CD14-positive monocyte (primary cell): ENCODE results near the gene TRPM7. TPM values are rescaled to one million over a fixed set of nuclear protein-coding genes. Genes with fewer than 3 reads are reported as not detected.

Source experiments
- DNase-seq, 3 donors: peaks; one replicate each; pipeline ENCODE4 v3.0.0-alpha.2; 2011 to 2022
- H2AFZ ChIP-seq: 2 replicates; pipeline ENCODE4 v1.6.0; 2012; ENCODE audit warnings: mild to moderate bottlenecking, low read depth, low read length, inconsistent platforms; ENCODE audit not compliant: insufficient read depth, poor library complexity, severe bottlenecking
- H3K27ac ChIP-seq, 2 donors: 1 replicate in 1 of 2; 2 replicates in 1 of 2; pipeline ENCODE4 v1.5.1; 2012 to 2013; ENCODE audit warnings: low read length in 2 of 2, control low read depth in 1 of 2, inconsistent platforms in 1 of 2, low read depth in 1 of 2, mild to moderate bottlenecking in 1 of 2
- H3K27me3 ChIP-seq, 2 donors: one replicate each; pipeline versions ENCODE4 v1.6.0 to v1.6.1; 2011 to 2013; ENCODE audit warnings: low read length in 2 of 2; ENCODE audit not compliant: control insufficient read depth in 2 of 2, insufficient read depth in 2 of 2
- H3K36me3 ChIP-seq, 2 donors: replicated peaks in 1 of 2; 1 replicate in 1 of 2; 2 replicates in 1 of 2; pipeline versions ENCODE4 v1.5.1 to v1.6.1; 2012 to 2013; ENCODE audit warnings: low read length in 2 of 2, control low read depth in 1 of 2, inconsistent platforms in 1 of 2, mild to moderate bottlenecking in 1 of 2; ENCODE audit not compliant: insufficient read depth in 2 of 2, control insufficient read depth in 1 of 2
- H3K4me1 ChIP-seq, 2 donors: 1 replicate in 1 of 2; 2 replicates in 1 of 2; pipeline versions ENCODE4 v1.5.1 to v1.6.1; 2012 to 2013; ENCODE audit warnings: low read length in 2 of 2, control low read depth in 1 of 2, inconsistent platforms in 1 of 2, mild to moderate bottlenecking in 1 of 2, moderate library complexity in 1 of 2; ENCODE audit not compliant: insufficient read depth in 2 of 2, control insufficient read depth in 1 of 2
- H3K4me2 ChIP-seq: replicated peaks from 2 replicates; pipeline ENCODE3; 2012; ENCODE audit warnings: low read length, moderate library complexity, mild to moderate bottlenecking; ENCODE audit not compliant: poor library complexity, severe bottlenecking; ENCODE audit errors: extremely low read depth
- H3K4me3 ChIP-seq, 3 experiments: fragments of 200-600 bp in 1 of 3; sonication (generic) in 1 of 3; replicated peaks in 1 of 3; 1 replicate in 2 of 3; 2 replicates in 1 of 3; pipeline ENCODE4 v1.5.1; 2011 to 2013; ENCODE audit warnings: low read length in 3 of 3, mild to moderate bottlenecking in 3 of 3, control low read depth in 2 of 3, low read depth in 2 of 3, inconsistent platforms in 1 of 3, moderate library complexity in 1 of 3
- H3K79me2 ChIP-seq: 2 replicates; pipeline ENCODE4 v1.6.0; 2012; ENCODE audit warnings: mild to moderate bottlenecking, control low read depth, inconsistent platforms, low read length, moderate library complexity; ENCODE audit not compliant: insufficient read depth
- H3K9ac ChIP-seq: 2 replicates; pipeline ENCODE4 v1.6.0; 2017; ENCODE audit warnings: low read length, mild to moderate bottlenecking; ENCODE audit not compliant: insufficient read depth, poor library complexity, severe bottlenecking
- H3K9me3 ChIP-seq, 2 donors: replicated peaks in 1 of 2; 1 replicate in 1 of 2; 2 replicates in 1 of 2; pipeline versions ENCODE4 v1.5.1 to v1.6.1; 2012 to 2013; ENCODE audit warnings: low read length in 2 of 2, control low read depth in 1 of 2; ENCODE audit not compliant: control insufficient read depth in 1 of 2, insufficient read depth in 1 of 2
- H4K20me1 ChIP-seq: 2 replicates; pipeline ENCODE4 v1.6.0; 2012; ENCODE audit warnings: mild to moderate bottlenecking, low read length, control low read depth, moderate library complexity; ENCODE audit not compliant: insufficient read depth
- H3K27ac Mint-ChIP-seq, 7 donors: one replicate each; pipeline ENCODE4 v1.8.0; 2020; ENCODE audit warnings: mild to moderate bottlenecking in 7 of 7, mixed read lengths in 7 of 7, moderate library complexity in 6 of 7, inconsistent platforms in 2 of 7
- H3K27me3 Mint-ChIP-seq, 3 donors: one replicate each; pipeline ENCODE4 v1.8.0; 2021 to 2022; ENCODE audit warnings: low read depth in 3 of 3, mild to moderate bottlenecking in 3 of 3, mixed read lengths in 3 of 3, moderate library complexity in 3 of 3, inconsistent platforms in 1 of 3
- H3K36me3 Mint-ChIP-seq, 2 donors: one replicate each; pipeline ENCODE4 v1.8.0; 2020; ENCODE audit warnings: mixed read lengths in 2 of 2, inconsistent platforms in 1 of 2, mild to moderate bottlenecking in 1 of 2
- H3K4me1 Mint-ChIP-seq: one replicate; pipeline ENCODE4 v1.8.0; 2020; ENCODE audit warnings: mild to moderate bottlenecking, mixed read lengths
- H3K4me3 Mint-ChIP-seq, 2 donors: one replicate each; pipeline ENCODE4 v1.8.0; 2020; ENCODE audit warnings: mild to moderate bottlenecking in 2 of 2, mixed read lengths in 2 of 2, moderate library complexity in 1 of 2
- H3K9me3 Mint-ChIP-seq, 7 donors: one replicate each; pipeline ENCODE4 v1.8.0; 2020 to 2022; ENCODE audit warnings: mixed read lengths in 7 of 7, mild to moderate bottlenecking in 6 of 7, moderate library complexity in 6 of 7, inconsistent platforms in 2 of 7
- CTCF ChIP-seq: fragments of 200-600 bp; IDR thresholded peaks from one replicate; pipeline ENCODE4 v1.8.0; 2022; ENCODE audit warnings: antibody characterized with exemption, mild to moderate bottlenecking
- WGBS: methylation state at CpG from one replicate; pipeline ENCODE4 v1.1.5; 2013; ENCODE audit warnings: missing lambda C conversion rate; ENCODE audit not compliant: insufficient coverage; 5-methylcytosine and 5-hydroxymethylcytosine counted together
- intact Hi-C, 2 donors: fragments of 100-400 bp; cut with micrococcal nuclease; formaldehyde crosslinking; loops; one replicate each; pipeline versions ENCODE4 v1.15.0 to v1.15.1; 2023
- polyA plus RNA-seq, 3 donors: library from polyadenylated mRNA; depleted of rRNA in 1 of 3; unstranded in 2 of 3; stranded (reverse) in 1 of 3; fragments of 300-500 nt in 2 of 3; fragments of >200 nt in 1 of 3; fragmentation: Illumina TruSeq in 2 of 3; gene quantifications; 1 replicate in 2 of 3; 2 replicates in 1 of 3; pipeline ENCODE4 v1.2.3, GENCODE V29; 2012 to 2021

TRPM7 gene
- polyA plus RNA-seq, 3 donors: 5.5 to 22.4 (median 8.1) TPM

DNA sequence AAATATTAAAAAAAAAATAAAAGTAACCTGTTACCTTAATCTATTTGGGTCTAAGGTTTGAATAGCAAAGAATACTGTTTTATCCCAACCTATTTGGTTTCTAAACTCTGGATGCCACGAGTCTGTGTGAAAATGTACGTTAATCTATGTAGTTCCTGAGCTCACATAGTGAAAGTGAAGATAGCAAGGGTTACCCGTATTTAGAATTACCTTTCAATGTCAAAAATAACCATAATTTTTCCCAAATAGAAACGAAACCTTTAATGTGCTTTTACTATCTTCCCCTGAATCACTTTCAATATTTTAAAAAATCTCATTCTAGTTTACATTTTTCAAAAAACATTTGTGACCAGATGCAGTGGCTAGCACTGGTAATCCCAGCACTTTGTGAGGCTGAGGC lies 134.4 kb downstream of the TRPM7 start:
- Histone ChIP-seq H4K20me1 (no peaks in the 10 kb centered on the region), H3K9me3 (no peaks in the 10 kb centered on the region), H3K27ac (no peak overlapping the region), H3K4me1 (no peaks in the 10 kb centered on the region), H3K4me2 (no peak overlapping the region), H3K79me2 (no peaks in the 10 kb centered on the region), H2AFZ (no peak overlapping the region), H3K9ac (no peak overlapping the region), H3K4me3 (no peak overlapping the region), H3K36me3 (peaks cover 0 to 8% of the 10 kb centered on the region in 2 donors), H3K27me3 (no peaks in the 10 kb centered on the region)
- Mint-ChIP-seq H3K4me3 (no peak overlapping the region), H3K9me3 (peaks cover 0 to 2% (median 0%) of the 10 kb centered on the region in 7 donors), H3K27me3 (peaks cover 0 to 3% (median 2%) of the 10 kb centered on the region in 3 donors), H3K27ac (no peak overlapping the region), H3K4me1 (no peaks in the 10 kb centered on the region), H3K36me3 (peaks cover 3 to 5% of the 10 kb centered on the region in 2 donors)
- no peak for TF ChIP-seq CTCF
- WGBS: no CpG with 5 or more reads among the region's 4 CpGs
- intact Hi-C loops: no loop called here
- DNase-seq: no peak

DNA sequence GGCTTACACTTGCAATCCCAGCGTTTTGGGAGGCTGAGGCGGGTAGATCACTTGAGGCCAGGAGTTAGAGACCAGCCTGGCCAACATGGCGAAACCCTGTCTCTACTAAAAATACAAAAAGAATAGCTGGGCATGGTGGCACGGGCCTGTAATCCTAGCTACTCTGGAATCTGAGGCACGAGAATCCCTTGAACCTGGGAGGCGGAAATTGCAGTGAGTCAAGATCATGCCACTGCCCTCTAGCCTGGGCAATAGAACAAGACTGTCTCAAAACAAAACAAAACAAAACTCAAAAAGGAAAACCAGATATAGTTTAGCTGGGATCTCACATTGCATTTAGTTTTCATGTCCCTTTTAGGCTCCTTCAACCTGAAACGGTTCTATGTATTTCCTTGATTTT lies 137.3 kb downstream of the TRPM7 start:
- WGBS: 100% methylated on average over 4 of the region's 7 CpGs
- Histone ChIP-seq H3K79me2 (no peaks in the 10 kb centered on the region), H3K36me3 (no peaks in the 10 kb centered on the region), H3K4me2 (no peak overlapping the region), H3K9me3 (no peaks in the 10 kb centered on the region), H3K27ac (no peak overlapping the region), H3K27me3 (no peaks in the 10 kb centered on the region), H2AFZ (no peak overlapping the region), H3K9ac (no peak overlapping the region), H3K4me3 (no peak overlapping the region), H3K4me1 (no peaks in the 10 kb centered on the region), H4K20me1 (no peaks in the 10 kb centered on the region)
- intact Hi-C loops: no loop called here
- Mint-ChIP-seq H3K27ac (no peak overlapping the region), H3K27me3 (peaks cover 0 to 3% (median 2%) of the 10 kb centered on the region in 3 donors), H3K9me3 (peaks cover 0 to 5% (median 0%) of the 10 kb centered on the region in 7 donors), H3K4me1 (no peaks in the 10 kb centered on the region), H3K4me3 (no peak overlapping the region), H3K36me3 (no peaks in the 10 kb centered on the region)
- no peak for DNase-seq
- TF ChIP-seq CTCF: no peak
